OCI-M2 (cell line): ENCODE data around the gene POLR3C.
"Not testable (repeated sequence)": the region's sequence is repeated elsewhere in the genome, so short reads cannot be mapped to it uniquely, and the experiment has no call there.

ENCODE experiments used
- DNase-seq: peaks from one replicate; lab custom pipeline; 2025; ENCODE audit not compliant: unreplicated experiment; lab: John Stamatoyannopoulos, UW

POLR3C gene

GRCh38 chr1:145818095-145818494 lies 5.9 kb upstream of the POLR3C start:
- DNase-seq: not testable (repeated sequence)

DNA sequence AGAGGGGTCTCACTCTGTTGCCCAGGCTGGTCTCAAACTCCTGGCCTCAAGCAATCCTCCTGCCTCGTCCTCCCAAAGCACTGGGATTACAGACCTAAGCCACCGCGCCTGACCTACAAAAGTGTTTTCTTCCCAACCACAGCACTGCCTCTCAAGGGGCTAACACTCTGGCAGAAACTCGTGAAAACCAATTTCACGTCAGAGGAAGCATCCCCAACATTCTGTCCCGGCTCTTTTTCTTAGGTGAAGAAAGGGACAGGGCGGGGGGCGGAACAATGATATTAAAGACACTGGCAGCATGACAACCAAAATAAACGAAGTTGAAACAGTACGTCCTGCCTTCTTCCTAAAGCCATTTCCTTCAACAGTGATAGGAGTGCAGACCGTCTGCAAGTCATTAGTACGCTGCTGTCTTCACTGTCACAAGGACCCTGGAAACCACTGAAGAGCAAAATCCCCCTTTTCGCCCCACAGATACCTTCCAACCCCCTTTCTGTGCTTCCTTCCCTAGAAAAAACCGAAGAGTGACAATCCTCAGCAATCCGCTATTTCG lies 1.1 kb upstream of the POLR3C start:
- not testable (repeated sequence) for DNase-seq

DNA sequence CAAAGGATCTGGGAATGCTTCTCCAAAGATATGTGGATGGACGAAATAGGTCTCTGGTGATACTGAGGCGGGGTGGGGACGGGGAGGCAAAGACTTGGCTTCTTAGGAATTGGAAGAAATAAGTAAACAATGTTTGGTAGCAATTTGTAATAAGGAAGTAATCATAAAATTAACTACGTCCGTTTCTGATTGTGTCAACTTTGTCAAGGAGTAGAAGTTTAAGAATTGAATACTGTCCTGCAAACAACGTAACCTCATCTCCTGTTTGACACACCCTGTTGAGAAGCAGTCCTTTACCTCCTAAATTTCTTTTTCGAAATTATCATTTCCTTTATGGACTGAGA lies 471 bp downstream of the POLR3C start:
- DNase-seq: no peak

GRCh38 chr1:145826030-145826429 lies 2.0 kb downstream of the POLR3C start:
- no peak for DNase-seq

DNA sequence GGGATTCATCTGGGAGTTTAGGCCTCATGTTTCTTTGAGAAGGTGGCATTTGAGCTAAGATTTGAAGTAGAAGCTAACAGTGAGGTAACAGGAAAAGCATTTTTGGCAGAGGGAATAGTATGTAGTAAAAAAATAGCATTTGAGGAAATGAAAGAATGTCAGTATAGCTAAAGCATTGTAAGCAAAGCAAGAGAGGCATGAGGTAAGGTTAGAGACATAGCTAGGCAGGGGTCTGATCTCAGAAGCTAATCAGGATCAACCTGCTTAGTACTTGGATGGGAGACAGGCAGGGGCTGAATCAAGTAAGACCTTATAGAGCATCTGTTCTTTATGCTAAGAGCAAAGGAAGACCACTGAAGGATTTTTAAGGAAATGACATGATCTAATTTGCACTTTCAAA lies 4.0 kb downstream of the POLR3C start:
- DNase-seq: no peak

DNA sequence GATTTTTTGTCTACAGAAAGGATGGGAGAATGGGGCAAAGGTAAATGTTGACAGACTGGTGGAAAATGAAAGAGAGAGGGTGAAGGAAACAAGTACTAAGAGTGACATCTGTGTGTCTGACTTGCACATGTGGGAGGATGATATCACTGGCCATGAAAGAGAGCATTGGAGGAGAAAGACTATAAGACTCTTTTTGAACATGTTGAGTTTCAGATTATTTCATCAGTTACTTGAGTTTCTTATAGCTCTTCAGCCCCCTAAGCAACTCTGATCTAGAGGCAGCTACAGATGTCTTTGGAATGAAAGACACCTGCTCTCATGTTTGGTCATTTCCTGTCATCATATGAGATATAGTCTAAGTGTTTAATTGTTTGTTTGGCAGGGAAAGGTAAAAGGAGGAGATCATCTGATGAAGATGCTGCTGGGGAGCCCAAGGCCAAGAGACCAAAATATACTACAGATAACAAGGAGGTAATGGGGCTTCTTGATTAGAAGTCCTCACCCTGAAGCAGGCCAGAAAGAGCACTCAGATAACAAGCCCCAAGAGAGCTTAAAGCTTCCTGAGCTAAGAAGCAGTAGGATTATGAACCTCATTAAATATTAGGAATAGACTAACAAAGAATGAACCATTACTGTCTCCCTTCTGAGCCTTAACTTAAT lies 4.5 kb downstream of the POLR3C start:
- no peak for DNase-seq

- not testable (repeated sequence) for DNase-seq
These were observed 6.8 kb downstream of the POLR3C start for GRCh38 chr1:145830810-145831209.

DNA sequence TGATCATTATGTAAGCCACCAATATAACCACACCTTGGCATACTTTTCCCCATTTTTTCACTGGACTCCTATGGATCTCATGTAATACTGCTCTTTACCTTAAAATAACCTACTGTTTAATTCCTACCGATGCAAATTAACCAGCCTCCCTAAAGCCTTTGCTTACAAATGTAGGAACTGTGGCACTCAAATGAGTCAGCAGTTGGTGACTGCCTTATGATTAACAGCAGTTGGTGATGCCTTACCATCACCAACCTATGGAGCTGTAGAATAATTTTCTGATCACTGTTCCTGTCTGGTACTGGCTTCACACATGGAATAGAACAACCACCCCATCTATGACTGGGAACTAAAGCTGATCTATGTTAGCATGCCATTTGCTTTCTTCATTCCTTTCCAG lies 13.7 kb downstream of the POLR3C start:
- DNase-seq: no peak

DNA sequence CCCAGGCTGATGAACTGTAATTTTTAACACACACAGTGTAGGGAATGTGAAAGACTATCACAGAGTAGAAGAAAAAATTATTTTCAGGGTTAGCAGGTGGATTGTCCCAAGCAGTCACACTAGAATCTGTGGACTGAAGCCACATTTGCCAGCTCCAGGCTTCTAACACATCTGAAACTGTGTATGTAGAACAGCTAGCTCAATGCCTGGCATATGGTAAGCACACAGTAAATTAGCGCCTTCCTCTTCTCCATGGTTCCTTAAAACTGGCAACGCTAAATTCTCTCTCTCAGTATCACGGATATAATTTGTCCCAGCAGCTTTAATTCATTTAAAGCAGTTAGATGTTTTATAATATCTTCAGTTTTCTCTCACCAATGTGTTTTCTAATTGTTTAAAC lies 19.0 kb downstream of the POLR3C start:
- no peak for DNase-seq

DNA sequence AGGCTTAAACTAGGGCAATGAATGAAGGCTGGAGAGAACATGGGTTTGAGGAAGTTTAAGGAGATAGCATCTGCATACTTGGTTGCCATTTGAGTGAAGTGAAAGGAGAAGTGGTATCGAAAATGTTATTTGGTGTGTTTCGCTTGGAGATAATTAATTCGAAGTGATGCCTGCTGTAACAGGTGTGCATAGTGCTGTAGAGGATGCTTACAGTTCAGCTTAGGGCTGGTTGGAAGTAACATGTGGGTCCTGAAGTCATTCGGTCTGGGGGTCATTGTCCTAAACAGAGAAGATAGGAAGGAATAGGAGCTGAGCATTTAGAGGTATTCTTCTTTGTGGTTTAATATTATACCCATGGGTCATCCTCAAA lies 21.1 kb downstream of the POLR3C start:
- peak; percentile 27 for DNase-seq

DNA sequence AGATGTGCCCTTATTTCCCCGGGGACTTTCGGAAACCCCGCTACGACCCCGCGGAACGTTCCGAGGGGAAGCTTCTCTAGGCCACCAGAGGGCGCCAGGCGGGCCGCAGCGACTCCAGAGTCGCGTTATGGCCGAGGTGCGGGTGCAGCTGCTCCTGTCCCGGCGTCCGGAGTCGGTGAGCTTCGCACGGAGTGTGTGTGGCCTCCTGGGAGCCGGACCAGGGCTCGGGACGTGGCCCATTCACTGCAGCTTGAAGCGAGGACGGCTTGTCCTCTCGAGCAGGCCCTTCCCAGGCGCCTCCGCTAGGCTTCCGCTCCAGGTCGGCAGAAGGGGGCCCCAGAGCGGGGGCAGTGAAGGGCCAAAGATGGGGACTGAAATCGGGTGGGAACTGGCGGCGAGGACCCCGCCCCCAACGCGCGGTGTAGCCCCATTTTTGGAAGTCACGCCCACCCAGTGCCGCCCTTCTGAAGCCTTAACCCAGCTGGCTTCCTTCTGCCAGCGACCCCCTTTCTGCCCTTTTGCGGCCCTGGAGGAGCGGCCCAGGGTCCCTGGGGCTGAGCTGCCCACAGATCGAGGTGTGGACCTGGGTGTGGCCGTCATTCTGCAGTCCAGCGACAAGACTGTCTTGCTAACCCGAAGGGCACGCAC lies 21.6 kb downstream of the POLR3C start, which contains the start of gene NUDT17:
Gene NUDT17 (plus strand): TSS at position 117 of the 648 bp plus-strand sequence. CDS start 11 bp downstream, at position 128.
- DNase-seq: no peak

- no peak for DNase-seq
These were observed 22.2 kb downstream of the POLR3C start for GRCh38 chr1:145846201-145846612.

DNA sequence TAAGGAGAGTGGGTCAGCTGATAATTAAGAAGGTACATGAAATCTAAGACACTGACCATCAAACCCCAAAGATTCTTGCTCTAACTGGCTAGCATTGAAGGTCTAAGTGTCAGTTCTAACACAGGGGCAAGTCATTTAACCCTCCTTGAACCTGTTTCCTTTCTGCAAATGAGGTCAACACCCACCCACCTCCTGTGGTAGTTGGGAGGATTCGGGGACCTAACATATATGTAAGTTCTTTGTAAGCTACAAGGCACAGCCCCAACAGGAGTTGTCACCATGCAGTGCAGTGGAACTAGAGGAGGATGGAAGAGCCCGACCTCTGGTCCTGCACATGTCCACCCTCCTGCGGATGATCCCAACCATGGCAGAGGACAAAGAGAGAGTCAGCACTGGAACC lies 23.8 kb downstream of the POLR3C start:
- DNase-seq: no peak

DNA sequence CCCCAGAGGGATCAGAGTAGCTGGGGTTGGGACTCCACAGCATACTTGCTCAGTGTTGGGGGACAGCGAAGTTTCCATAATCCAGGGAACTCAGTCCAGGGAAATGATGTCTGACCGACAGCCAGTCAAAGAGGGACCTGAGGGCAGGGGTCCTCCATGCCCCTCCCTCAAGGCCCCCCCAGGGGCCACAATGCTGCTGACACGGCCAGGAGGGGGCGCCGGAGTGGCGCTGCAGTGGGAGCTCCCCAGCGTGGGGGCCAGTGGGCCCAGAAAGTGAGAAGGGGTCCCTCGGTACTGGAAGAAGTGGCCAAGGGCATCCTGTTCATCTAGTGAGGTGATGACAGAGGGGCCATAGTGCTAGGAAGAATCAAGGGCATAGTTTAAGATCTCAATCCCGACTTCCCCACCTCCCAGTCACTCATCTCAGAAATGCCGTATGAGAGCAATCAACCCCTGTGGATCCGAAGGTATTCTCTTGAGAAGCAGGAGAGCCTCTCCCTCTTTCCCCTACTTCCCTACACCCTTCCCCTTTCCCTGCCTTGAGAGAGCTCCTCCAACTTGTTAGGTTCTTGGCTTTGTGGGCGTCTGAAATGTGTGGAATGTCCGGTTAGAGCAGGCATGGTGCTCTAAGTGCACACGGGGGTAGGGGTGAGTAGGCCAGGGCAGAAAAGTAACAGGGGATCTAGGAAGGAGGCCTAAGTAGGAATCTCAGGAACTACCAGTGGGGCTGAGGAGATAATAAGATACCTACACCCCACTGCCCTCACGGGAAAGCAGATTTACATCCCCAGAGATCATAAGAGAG lies 25.6 kb downstream of the POLR3C start:
- no peak for DNase-seq

DNA sequence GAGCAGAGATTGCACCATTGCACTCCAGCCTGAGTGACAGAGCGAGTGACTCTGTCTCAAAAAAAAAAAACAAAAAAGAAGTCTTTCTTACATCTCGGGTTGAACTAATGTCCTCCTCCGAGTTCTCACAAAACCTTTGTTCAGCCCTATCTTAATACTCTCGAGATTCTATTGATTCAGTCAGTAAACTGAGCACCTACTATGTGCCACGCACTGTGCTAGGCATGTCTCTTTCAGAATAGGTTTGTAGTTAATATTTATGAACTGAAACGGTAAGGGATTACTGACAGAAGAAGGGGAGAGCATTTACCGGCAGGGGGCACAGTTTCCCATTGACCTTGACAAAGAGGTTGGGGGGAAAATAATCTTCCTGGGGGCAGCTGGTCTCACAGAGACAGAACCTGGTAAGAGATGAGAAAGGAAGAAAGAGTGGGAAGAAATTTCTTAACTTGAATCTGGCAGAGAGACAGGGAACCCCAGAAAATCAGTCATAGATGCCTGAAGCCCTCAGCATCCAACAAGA lies 31.5 kb downstream of the POLR3C start:
- no peak for DNase-seq

GRCh38 chr1:145857170-145857569 lies 33.2 kb downstream of the POLR3C start:
- DNase-seq: no peak

DNA sequence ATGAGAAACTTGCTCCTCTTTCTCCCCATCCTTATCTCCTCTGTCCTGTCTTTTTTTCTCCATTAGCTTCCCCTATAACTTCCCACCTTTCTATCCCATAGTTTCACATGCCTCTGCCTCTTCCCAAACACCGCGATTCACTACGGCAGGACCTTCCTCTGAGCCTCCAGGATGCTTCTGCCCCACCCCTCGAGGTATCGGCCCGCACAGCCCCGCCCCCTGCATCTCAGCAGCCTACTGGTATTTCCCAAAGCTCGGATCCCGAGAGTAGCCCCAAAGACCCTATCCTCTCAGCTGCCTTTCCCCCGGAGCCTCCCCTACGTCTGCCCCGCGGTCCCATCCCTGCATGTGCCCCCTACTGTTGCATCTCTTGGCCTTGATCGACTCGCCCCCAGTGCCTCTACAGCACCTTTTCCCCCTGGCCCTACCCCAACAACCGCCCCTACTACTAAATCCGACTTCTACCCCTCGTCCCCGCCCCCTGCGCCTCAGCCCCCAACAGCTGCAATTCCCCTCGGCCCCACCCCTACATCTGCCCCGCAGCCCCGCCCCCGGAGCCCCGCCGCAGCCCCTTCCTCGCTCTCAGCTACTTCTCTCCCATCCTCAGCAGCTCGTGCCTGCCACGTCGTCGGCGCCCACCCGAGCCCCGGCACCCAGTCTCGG lies 34.4 kb downstream of the POLR3C start:
- no peak for DNase-seq

DNA sequence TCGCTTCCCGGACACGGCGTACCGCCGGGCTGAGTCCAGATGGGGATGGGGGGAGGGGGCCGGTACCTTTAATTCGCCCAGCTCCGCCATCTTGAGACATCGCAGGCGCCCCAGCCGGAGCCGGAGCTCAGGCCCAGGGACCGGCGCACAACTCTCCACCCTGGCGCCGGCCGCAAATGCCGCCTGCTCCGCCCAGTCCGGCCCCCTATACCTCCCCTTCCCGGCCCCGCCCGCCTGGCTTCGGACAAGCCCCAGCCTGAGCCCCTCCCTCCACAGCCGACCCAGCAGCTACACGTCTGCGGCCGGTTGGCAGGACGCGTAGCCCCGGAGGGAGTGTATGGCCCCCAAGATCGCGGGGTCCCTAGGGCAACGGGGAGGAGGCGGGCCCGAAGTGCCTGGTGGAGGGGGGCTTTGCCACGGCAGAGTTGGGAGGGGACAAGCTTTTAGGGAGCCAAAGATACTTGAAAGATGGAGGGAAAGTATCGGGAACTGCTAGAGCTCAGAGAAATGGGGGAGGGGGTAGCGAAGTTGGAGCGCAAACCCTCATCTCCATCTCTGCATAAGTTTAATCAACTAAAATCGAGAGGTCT lies 35.0 kb downstream of the POLR3C start, which contains the start of gene PIAS3:
Gene PIAS3 (minus strand): TSS at position 181 of the 590 bp plus-strand sequence. CDS start 91 bp downstream, at position 90.
- DNase-seq: no peak

- peak; percentile 17 for DNase-seq
These were observed 35.6 kb downstream of the POLR3C start for GRCh38 chr1:145859491-145860023.
